Ishikawa (cell line): ENCODE results near the gene GRM5.

Experiments
- CEBPB ChIP-seq: IDR thresholded peaks from 2 replicates; pipeline ENCODE4 v1.6.1; 2012
- CREB1 ChIP-seq: IDR thresholded peaks from 2 replicates; pipeline ENCODE4 v1.6.1; 2012; ENCODE audit warnings: low read depth
- EGR1 ChIP-seq: IDR thresholded peaks from 2 replicates; pipeline ENCODE4 v1.6.1; 2012
- EP300 ChIP-seq: IDR thresholded peaks from 2 replicates; pipeline ENCODE4 v1.6.1; 2012; ENCODE audit warnings: borderline replicate concordance
- FOXM1 ChIP-seq: IDR thresholded peaks from 2 replicates; pipeline ENCODE4 v1.6.1; 2012; ENCODE audit warnings: low read depth, borderline replicate concordance
- MAX ChIP-seq: IDR thresholded peaks from 2 replicates; pipeline ENCODE4 v1.6.1; 2012
- NFIC ChIP-seq: IDR thresholded peaks from 2 replicates; pipeline ENCODE4 v1.6.1; 2012
- RAD21 ChIP-seq: IDR thresholded peaks from 2 replicates; pipeline ENCODE4 v1.6.1; 2012; ENCODE audit warnings: low read depth
- REST ChIP-seq: IDR thresholded peaks from 2 replicates; pipeline ENCODE4 v1.6.1; 2012; ENCODE audit warnings: low read depth, mild to moderate bottlenecking
- TAF1 ChIP-seq: IDR thresholded peaks from 2 replicates; pipeline ENCODE4 v1.6.1; 2012; ENCODE audit warnings: low read depth, mild to moderate bottlenecking
- TCF12 ChIP-seq: IDR thresholded peaks from 2 replicates; pipeline ENCODE4 v1.6.1; 2012; ENCODE audit warnings: low read depth
- TEAD4 ChIP-seq: IDR thresholded peaks from 2 replicates; pipeline ENCODE4 v1.6.1; 2012
- USF1 ChIP-seq: IDR thresholded peaks from 2 replicates; pipeline ENCODE4 v1.6.1; 2012
- YY1 ChIP-seq: IDR thresholded peaks from 2 replicates; pipeline ENCODE4 v1.6.1; 2012; ENCODE audit warnings: low read depth
- ZBTB7A ChIP-seq: IDR thresholded peaks from 2 replicates; pipeline ENCODE4 v1.6.1; 2012; ENCODE audit warnings: low read depth

GRM5 gene

GRCh38 chr11:88617226-88617625 lies 448.6 kb downstream of the GRM5 start:
- no peak for TF ChIP-seq MAX
- TF ChIP-seq NFIC: no peak
- TF ChIP-seq RAD21: no peak
- no peak for TF ChIP-seq TAF1
- no peak for TF ChIP-seq REST
- TF ChIP-seq EGR1: no peak
- no peak for TF ChIP-seq TCF12
- TF ChIP-seq CEBPB: no peak
- no peak for TF ChIP-seq CREB1
- no peak for TF ChIP-seq ZBTB7A
- no peak for TF ChIP-seq FOXM1
- TF ChIP-seq TEAD4: no peak
- TF ChIP-seq USF1: no peak
- no peak for TF ChIP-seq YY1
- no peak for TF ChIP-seq EP300

- TF ChIP-seq USF1: no peak
- TF ChIP-seq CREB1: no peak
- TF ChIP-seq REST: no peak
- no peak for TF ChIP-seq YY1
- no peak for TF ChIP-seq ZBTB7A
- no peak for TF ChIP-seq MAX
- no peak for TF ChIP-seq RAD21
- TF ChIP-seq TCF12: no peak
- TF ChIP-seq FOXM1: no peak
- no peak for TF ChIP-seq TAF1
- TF ChIP-seq NFIC: no peak
- TF ChIP-seq CEBPB: no peak
- no peak for TF ChIP-seq TEAD4
- no peak for TF ChIP-seq EGR1
- no peak for TF ChIP-seq EP300
Measured at GRCh38 chr11:88604260-88604659, 461.5 kb downstream of the GRM5 start.

GRCh38 chr11:88603091-88603867 lies 462.5 kb downstream of the GRM5 start:
- TF ChIP-seq FOXM1: no peak
- TF ChIP-seq RAD21: no peak
- TF ChIP-seq MAX: no peak
- no peak for TF ChIP-seq CREB1
- no peak for TF ChIP-seq EP300
- no peak for TF ChIP-seq TEAD4

- TF ChIP-seq MAX (no peak), FOXM1 (no peak), TAF1 (no peak), USF1 (no peak), REST (no peak), ZBTB7A (no peak), NFIC (no peak), EP300 (no peak), CEBPB (no peak), TCF12 (no peak), EGR1 (no peak), TEAD4 (no peak), RAD21 (no peak)
Measured at GRCh38 chr11:88597387-88597786, 468.4 kb downstream of the GRM5 start.
